OCI-LY3 (cell line): ENCODE data around the gene LMX1B.

Experiments
- EZH2phosphoT487 ChIP-seq: fragments of 200-600 bp; shearing (Covaris generic); IDR thresholded peaks from 2 replicates; pipeline ENCODE4 v1.6.1; 2018; ENCODE audit warnings: antibody characterized with exemption, mixed run types, low read depth
- TF ChIP-seq, protein P1 (sequence below): fragments of 200-600, 300-600 bp; sonication (generic); IDR thresholded peaks from 2 replicates; pipeline ENCODE4 v1.5.1; 2014; ENCODE audit warnings: antibody characterized with exemption, low read length, low read depth

DNA sequence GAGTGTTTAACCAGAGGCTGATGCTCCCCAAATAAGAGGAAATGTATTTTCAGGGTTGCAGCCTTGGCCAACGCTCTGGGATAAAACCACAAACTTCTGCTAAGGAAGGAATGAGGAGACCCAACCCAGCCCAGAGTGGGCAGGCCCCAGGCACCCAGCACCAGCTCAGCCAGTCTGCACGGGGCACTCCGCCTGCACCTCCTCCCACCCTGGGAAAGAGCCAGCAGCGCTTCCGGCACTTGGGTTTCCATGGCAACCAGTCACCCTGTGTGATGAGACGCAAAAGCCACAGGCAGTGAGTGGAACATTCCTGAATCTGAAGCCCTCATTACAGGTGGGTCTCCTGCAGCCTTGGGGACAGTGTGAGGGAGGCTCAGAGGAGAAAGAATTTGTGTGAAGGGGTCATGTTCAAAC, 105.9 kb downstream of the LMX1B start:
- TF ChIP-seq, protein P1, sequence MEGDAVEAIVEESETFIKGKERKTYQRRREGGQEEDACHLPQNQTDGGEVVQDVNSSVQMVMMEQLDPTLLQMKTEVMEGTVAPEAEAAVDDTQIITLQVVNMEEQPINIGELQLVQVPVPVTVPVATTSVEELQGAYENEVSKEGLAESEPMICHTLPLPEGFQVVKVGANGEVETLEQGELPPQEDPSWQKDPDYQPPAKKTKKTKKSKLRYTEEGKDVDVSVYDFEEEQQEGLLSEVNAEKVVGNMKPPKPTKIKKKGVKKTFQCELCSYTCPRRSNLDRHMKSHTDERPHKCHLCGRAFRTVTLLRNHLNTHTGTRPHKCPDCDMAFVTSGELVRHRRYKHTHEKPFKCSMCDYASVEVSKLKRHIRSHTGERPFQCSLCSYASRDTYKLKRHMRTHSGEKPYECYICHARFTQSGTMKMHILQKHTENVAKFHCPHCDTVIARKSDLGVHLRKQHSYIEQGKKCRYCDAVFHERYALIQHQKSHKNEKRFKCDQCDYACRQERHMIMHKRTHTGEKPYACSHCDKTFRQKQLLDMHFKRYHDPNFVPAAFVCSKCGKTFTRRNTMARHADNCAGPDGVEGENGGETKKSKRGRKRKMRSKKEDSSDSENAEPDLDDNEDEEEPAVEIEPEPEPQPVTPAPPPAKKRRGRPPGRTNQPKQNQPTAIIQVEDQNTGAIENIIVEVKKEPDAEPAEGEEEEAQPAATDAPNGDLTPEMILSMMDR: no peak
- no peak for TF ChIP-seq EZH2phosphoT487
